Measurements from ENCODE around the gene FAM43A. TPM values are rescaled to one million over a fixed set of nuclear protein-coding genes. Genes with fewer than 3 reads are reported as not detected.

The FAM43A gene
- total and polyA plus RNA-seq, 10 of the 15 experiments (the other 5 are each of a cell fraction or from before 2014, with no cell fraction given): 0.27 to 5.0 (median 1.1) TPM

- intact Hi-C loops (cut with micrococcal nuclease; ENCODE audit: unreplicated experiment) (loop anchor here (2.0 kb wide), 1 partner anchor 589 kb away; no protein-coding TSS in a partner anchor), in situ Hi-C loops (cut with MboI) (loop anchor here (5.0 to 10.0 kb wide), 3 partner anchors 595 to 865 kb away; partner anchors contain the start of gene ACAP2)
- Histone ChIP-seq H2AFZ (ENCODE audit: control insufficient read depth, low read depth, low read length) (peak within 1 kb of the TSS; percentile 96), H3K27me3 (replicated peaks in 1 of 2; ENCODE audit: control insufficient read depth in 2 of 2, insufficient read depth in 2 of 2, low read length in 1 of 2) (no peaks in the 10 kb centered on the region), H3K9ac (ENCODE audit: control insufficient read depth, insufficient read depth, low read length) (peak within 1 kb of the TSS; percentile 82), H3K4me1 (ENCODE audit: control insufficient read depth, insufficient read depth, low read length) (peaks cover 21% of the 10 kb centered on the region), H3K27ac (ENCODE audit: control insufficient read depth, insufficient read depth) (peak within 1 kb of the TSS; percentile 96), H4K20me1 (ENCODE audit: control insufficient read depth, insufficient read depth) (no peaks in the 10 kb centered on the region), H3K79me2 (ENCODE audit: control insufficient read depth, insufficient read depth, low read length) (peaks cover 30% of the 10 kb centered on the region), H3K36me3 (ENCODE audit: control insufficient read depth in 2 of 2, insufficient read depth in 2 of 2, low read length in 1 of 2) (peaks cover 0 to 4% of the 10 kb centered on the region in 2 experiments; a peak in 2 of 4 replicates), H3K4me2 (ENCODE audit: control insufficient read depth, insufficient read depth) (peak within 1 kb of the TSS; percentile 83), H3K9me3 (replicated peaks; ENCODE audit: control insufficient read depth, insufficient read depth, low read length) (no peaks in the 10 kb centered on the region), H3K4me3 (peak within 1 kb of the TSS; percentile 93)
- RAD21 ChIA-PET (ENCODE audit: unreplicated experiment): interaction anchor here (0.6 to 6.3 kb wide), 20 partner anchors 11 to 870 kb away, joined by 3 to 69 read pairs (median 6); partner anchors contain the start of genes PPP1R2 and XXYLT1
- POLR2A ChIA-PET: interaction anchor here (0.6 to 1.6 kb wide), 10 partner anchors 9 to 599 kb away, joined by 3 to 6 read pairs (median 4); partner anchors contain the start of gene XXYLT1
- ATAC-seq (peak; percentile 94), FAIRE-seq (peak; percentile 73), DNase-seq (ENCODE audit: low read depth, low spot score) (peak; percentile 76)
- WGBS (ENCODE audit: insufficient coverage, insufficient replicate concordance, low lambda C conversion rate, missing lambda C conversion rate): under 1% methylated on average over 57 of the region's 57 CpGs
- no TSS peak for BruUV-seq (replicated peaks)
- CTCF ChIA-PET: interaction anchor here (0.6 to 6.0 kb wide), 37 partner anchors 11 to 870 kb away, joined by 3 to 96 read pairs (median 5); partner anchors contain the start of genes FAM43A, TMEM44 and XXYLT1
- SMC1A ChIA-PET (ENCODE audit: uncharacterized antibody, unreplicated experiment): interaction anchor here (0.7 to 4.7 kb wide), 22 partner anchors 9 to 865 kb away, joined by 3 to 41 read pairs (median 4); partner anchors contain the start of genes TMEM44 and XXYLT1
- TF ChIP-seq ZNF274 (IDR thresholded peaks at IDR 0.05; ENCODE audit: insufficient read depth, insufficient read length) (no peak), STAT3 (IDR thresholded peaks at IDR 0.05; ENCODE audit: low read depth, low read length) (no peak), KDM1A (IDR thresholded peaks at IDR 0.05; ENCODE audit: borderline replicate concordance) (no peak), POU2F2 (IDR thresholded peaks at IDR 0.05; ENCODE audit: borderline replicate concordance, low read depth, low read length) (peak; percentile 77; the same call in 2 of the 3 replicates), ZZZ3 (IDR thresholded peaks at IDR 0.05; ENCODE audit: control insufficient read depth, insufficient read length, low read depth) (peak; percentile 27), CEBPB (IDR thresholded peaks at IDR 0.05; ENCODE audit: borderline replicate concordance in 1 of 2, low read depth in 2 of 2, low read length in 2 of 2) (no peak), NR2C1 (IDR thresholded peaks at IDR 0.05) (peak; percentile 48; the same call in 1 of the 2 replicates), DPF2 (IDR thresholded peaks at IDR 0.05) (no peak), SUZ12 (IDR thresholded peaks at IDR 0.05; ENCODE audit: unreplicated experiment) (no peak), ZBTB40 (IDR thresholded peaks at IDR 0.05; ENCODE audit: borderline replicate concordance) (peak; percentile 99), BRCA1 (IDR thresholded peaks at IDR 0.05; ENCODE audit: low read depth, low read length) (no peak), SIN3A (IDR thresholded peaks at IDR 0.05; ENCODE audit: low read depth, low read length) (peak; percentile 88), RCOR1 (conservative IDR thresholded peaks at IDR 0.05; ENCODE audit: low read depth, low read length) (no peak), BCLAF1 (IDR thresholded peaks at IDR 0.05) (peak; percentile 90), LARP7 (IDR thresholded peaks at IDR 0.05) (peak; percentile 50; the same call in 1 of the 2 replicates), ZSCAN29 (IDR thresholded peaks at IDR 0.05) (peak; percentile 80; the same call in 1 of the 2 replicates)
Observed at GRCh38 chr3:194671900-194672808, 13.5 kb upstream of the FAM43A start, which contains the start of gene LSG1. LSG1 (minus strand) TSS chr3:194672191; CDS start chr3:194672162, 29 bp downstream.

All from GM12878 (cell line).